HG02588 (cell line): ENCODE results near the gene IL17RC.
"Not testable (repeated sequence)": the region's sequence is repeated elsewhere in the genome, so short reads cannot be mapped to it uniquely, and the experiment has no call there.

Experiments used
- ATAC-seq: cut with Tn5 transposase; IDR thresholded peaks from one replicate; pipeline ENCODE4 v1.9.1; 2021; ENCODE audit warnings: mild to moderate bottlenecking, moderate library complexity; ENCODE audit not compliant: unreplicated experiment

Gene IL17RC

GRCh38 chr3:9914559-9915253, 2.2 kb upstream of the IL17RC start:
- ATAC-seq, result no peak

GRCh38 chr3:9915254-9916141, 1.4 kb upstream of the IL17RC start:
- peak; percentile 51 for ATAC-seq

GRCh38 chr3:9916346-9916733, 558 bp upstream of the IL17RC start:
- no peak for ATAC-seq

GRCh38 chr3:9917820-9918219, 922 bp downstream of the IL17RC start:
- no peak for ATAC-seq

- ATAC-seq, result no peak
These were observed 1.6 kb downstream of the IL17RC start for GRCh38 chr3:9918261-9919038.

- no peak for ATAC-seq
These were observed 11.3 kb downstream of the IL17RC start for GRCh38 chr3:9928158-9928557.

- ATAC-seq, result no peak
These were observed 14.0 kb downstream of the IL17RC start for GRCh38 chr3:9930804-9931418.

- ATAC-seq, result no peak
These were observed 15.6 kb downstream of the IL17RC start for GRCh38 chr3:9932535-9932842.

- ATAC-seq, result peak; percentile 66
These were observed 16.1 kb downstream of the IL17RC start for GRCh38 chr3:9932843-9933560.

GRCh38 chr3:9933561-9934234, 16.8 kb downstream of the IL17RC start, which contains the start of gene CRELD1:
TSS of gene CRELD1 (plus strand) at chr3:9933834. CDS start at chr3:9934439, 605 bp downstream.
- ATAC-seq, result peak; percentile 84

GRCh38 chr3:9934235-9934621, 17.3 kb downstream of the IL17RC start:
- ATAC-seq, result no peak

- ATAC-seq, result no peak
These were observed 18.1 kb downstream of the IL17RC start for GRCh38 chr3:9934993-9935392.

GRCh38 chr3:9935966-9936510, 19.1 kb downstream of the IL17RC start:
- no peak for ATAC-seq

- ATAC-seq, result no peak
These were observed 20.8 kb downstream of the IL17RC start for GRCh38 chr3:9937486-9938238.

GRCh38 chr3:9938966-9939365, 22.1 kb downstream of the IL17RC start:
- ATAC-seq, result no peak

GRCh38 chr3:9939906-9940305, 23.0 kb downstream of the IL17RC start:
- not testable (repeated sequence) for ATAC-seq

GRCh38 chr3:9940746-9941145, 23.8 kb downstream of the IL17RC start:
- no peak for ATAC-seq

- no peak for ATAC-seq
These were observed 25.3 kb downstream of the IL17RC start for GRCh38 chr3:9942164-9942563.
